ENCODE results near the gene FRMPD4. TPM values are rescaled to one million over a fixed set of nuclear protein-coding genes. Genes with fewer than 3 reads are reported as not detected.

The FRMPD4 gene
- total RNA-seq, 1 experiment from 2014 or later = 0.24 TPM

GRCh38 chrX:12423346-12423745, 285.1 kb downstream of the FRMPD4 start:
- Histone ChIP-seq H3K23ac (ENCODE audit: insufficient read length, low read depth, low read length) (no peak overlapping the region), H3K4me1 (ENCODE audit: insufficient read depth, low read length) (peaks cover 2% of the 10 kb centered on the region; the same call in 1 of the 2 replicates), H2BK5ac (ENCODE audit: insufficient read length, low read length) (no peak overlapping the region), H4K5ac (ENCODE audit: insufficient read length, low read depth, low read length) (no peak overlapping the region), H4K91ac (ENCODE audit: insufficient read length, low read depth, low read length) (no peak overlapping the region), H2BK20ac (ENCODE audit: low read depth, low read length, poor library complexity, severe bottlenecking) (no peak overlapping the region), H3K9ac (ENCODE audit: extremely low read depth, insufficient read length, low read length) (no peak overlapping the region), H2AFZ (ENCODE audit: low read length) (no peak overlapping the region), H2AK5ac (ENCODE audit: insufficient read length, low read length) (no peak overlapping the region), H3K9me3 (ENCODE audit: control insufficient read depth, low read depth, low read length) (no peaks in the 10 kb centered on the region), H2BK15ac (ENCODE audit: low read depth, low read length) (no peak overlapping the region), H3K18ac (ENCODE audit: insufficient read length, low read depth, low read length) (no peak overlapping the region), H3K56ac (ENCODE audit: insufficient read length, low read depth, low read length) (no peak overlapping the region), H3K79me2 (ENCODE audit: insufficient read depth, low read length) (no peaks in the 10 kb centered on the region), H3T11ph (ENCODE audit: low read length) (no peak overlapping the region), H3K27me3 (ENCODE audit: insufficient read depth, low read length) (no peaks in the 10 kb centered on the region), H3K4me2 (ENCODE audit: insufficient read depth, insufficient read length, low read length) (no peak overlapping the region), H2BK120ac (ENCODE audit: low read depth, low read length, poor library complexity, severe bottlenecking) (no peak overlapping the region), H4K8ac (replicated peaks; ENCODE audit: insufficient read length, low read depth, low read length) (no peak overlapping the region), H3K27ac (ENCODE audit: insufficient read length, low read depth, low read length) (no peak overlapping the region), H3K23me2 (ENCODE audit: insufficient read length, low read depth, low read length, poor library complexity, severe bottlenecking) (no peaks in the 10 kb centered on the region), H3K79me1 (ENCODE audit: insufficient read depth, low read depth, low read length, poor library complexity, severe bottlenecking) (no peaks in the 10 kb centered on the region), H2BK12ac (ENCODE audit: insufficient read length, low read depth, low read length) (no peak overlapping the region), H4K20me1 (ENCODE audit: control insufficient read depth, insufficient read depth, insufficient read length) (no peaks in the 10 kb centered on the region), H3K4ac (ENCODE audit: low read depth, low read length) (no peak overlapping the region), H3K14ac (ENCODE audit: insufficient read depth, low read length) (no peak overlapping the region)
- no CpG with 5 or more reads among the region's 1 CpG for WGBS (ENCODE audit: extremely low coverage, insufficient read length, low lambda C conversion rate)
- TF ChIP-seq, protein P1, sequence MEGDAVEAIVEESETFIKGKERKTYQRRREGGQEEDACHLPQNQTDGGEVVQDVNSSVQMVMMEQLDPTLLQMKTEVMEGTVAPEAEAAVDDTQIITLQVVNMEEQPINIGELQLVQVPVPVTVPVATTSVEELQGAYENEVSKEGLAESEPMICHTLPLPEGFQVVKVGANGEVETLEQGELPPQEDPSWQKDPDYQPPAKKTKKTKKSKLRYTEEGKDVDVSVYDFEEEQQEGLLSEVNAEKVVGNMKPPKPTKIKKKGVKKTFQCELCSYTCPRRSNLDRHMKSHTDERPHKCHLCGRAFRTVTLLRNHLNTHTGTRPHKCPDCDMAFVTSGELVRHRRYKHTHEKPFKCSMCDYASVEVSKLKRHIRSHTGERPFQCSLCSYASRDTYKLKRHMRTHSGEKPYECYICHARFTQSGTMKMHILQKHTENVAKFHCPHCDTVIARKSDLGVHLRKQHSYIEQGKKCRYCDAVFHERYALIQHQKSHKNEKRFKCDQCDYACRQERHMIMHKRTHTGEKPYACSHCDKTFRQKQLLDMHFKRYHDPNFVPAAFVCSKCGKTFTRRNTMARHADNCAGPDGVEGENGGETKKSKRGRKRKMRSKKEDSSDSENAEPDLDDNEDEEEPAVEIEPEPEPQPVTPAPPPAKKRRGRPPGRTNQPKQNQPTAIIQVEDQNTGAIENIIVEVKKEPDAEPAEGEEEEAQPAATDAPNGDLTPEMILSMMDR (conservative IDR thresholded peaks at IDR 0.05) = no peak
- Mint-ChIP-seq H3K9me3 (peaks cover 68 to 80% of the 10 kb centered on the region in 2 experiments), H3K36me3 (ENCODE audit: insufficient read depth in 1 of 3, low read depth in 3 of 3) (peaks cover 0 to 8% (median 3%) of the 10 kb centered on the region in 3 experiments; a peak in 3 of 7 replicates), H3K27ac (no peak overlapping the region), H3K27me3 (ENCODE audit: low read depth) (no peaks in the 10 kb centered on the region; the same call in 1 of the 2 replicates), H3K4me1 (peaks cover 10 to 17% of the 10 kb centered on the region in 2 experiments), H3K4me3 (no peak overlapping the region)
- DNase-seq = no peak

All from H9 (cell line).